Urothelium cell line (cell line): ENCODE results near the gene ELN.

Source experiments
- DNase-seq: peaks from one replicate; pipeline ENCODE4 v3.0.0; 2011; ENCODE audit warnings: low spot score, mixed read lengths
- FAIRE-seq: peaks from 2 replicates; lab custom pipeline; 2011; peaks lifted over from hg19 to GRCh38; lab: Jason Lieb, UNC

The ELN gene

GRCh38 chr7:74022507-74022906 is 5.5 kb upstream of the ELN start:
- FAIRE-seq = no peak
- DNase-seq = no peak

- FAIRE-seq (peak; percentile 62), DNase-seq (peak; percentile 77)
Observed at GRCh38 chr7:74023092-74023536, 4.9 kb upstream of the ELN start.

- no peak for DNase-seq
- FAIRE-seq = no peak
Observed at GRCh38 chr7:74023786-74024185, 4.2 kb upstream of the ELN start.

GRCh38 chr7:74025146-74025545 is 2.8 kb upstream of the ELN start:
- FAIRE-seq (no peak), DNase-seq (peak; percentile 49)

- no peak for FAIRE-seq
Observed at GRCh38 chr7:74025730-74026129, 2.2 kb upstream of the ELN start.

GRCh38 chr7:74026406-74026902 is 1.5 kb upstream of the ELN start:
- no peak for FAIRE-seq
- DNase-seq = no peak

More at GRCh38 chr7:74025730-74026129, 2.2 kb upstream of the ELN start:
- no peak for DNase-seq

GRCh38 chr7:74026903-74027682 is 880 bp upstream of the ELN start:
- DNase-seq = peak; percentile 76
- no peak for FAIRE-seq

GRCh38 chr7:74028321-74028838 is 407 bp downstream of the ELN start:
- DNase-seq (no peak), FAIRE-seq (no peak)

GRCh38 chr7:74029089-74029785 is 1.3 kb downstream of the ELN start:
- FAIRE-seq (peak; percentile 90), DNase-seq (no peak)

GRCh38 chr7:74029991-74030415 is 2.0 kb downstream of the ELN start:
- no peak for DNase-seq
- no peak for FAIRE-seq

GRCh38 chr7:74030861-74031260 is 2.9 kb downstream of the ELN start:
- DNase-seq (no peak), FAIRE-seq (no peak)

- no peak for FAIRE-seq
Observed at GRCh38 chr7:74031403-74032190, 3.6 kb downstream of the ELN start.

GRCh38 chr7:74032191-74032490 is 4.2 kb downstream of the ELN start:
- DNase-seq (peak; percentile 70), FAIRE-seq (peak; percentile 79)

More at GRCh38 chr7:74031403-74032190, 3.6 kb downstream of the ELN start:
- DNase-seq = no peak

GRCh38 chr7:74032624-74033371 is 4.8 kb downstream of the ELN start:
- FAIRE-seq = no peak
- DNase-seq = no peak

- DNase-seq (no peak), FAIRE-seq (no peak)
Observed at GRCh38 chr7:74033372-74034311, 5.7 kb downstream of the ELN start.

GRCh38 chr7:74037609-74038008 is 9.6 kb downstream of the ELN start:
- DNase-seq (no peak), FAIRE-seq (no peak)

GRCh38 chr7:74038194-74038961 is 10.4 kb downstream of the ELN start:
- FAIRE-seq = no peak
- no peak for DNase-seq

- no peak for FAIRE-seq
- DNase-seq = no peak
Observed at GRCh38 chr7:74039337-74039736, 11.4 kb downstream of the ELN start.
